ENCODE data around the gene ERGIC1. TPM values are rescaled to one million over a fixed set of nuclear protein-coding genes. Genes with fewer than 3 reads are reported as not detected.
A peak's percentile ranks its signal among the peaks of the same experiment; 100 is the strongest.
"Not testable (repeated sequence)": the region's sequence is repeated elsewhere in the genome, so short reads cannot be mapped to it uniquely, and the experiment has no call there.

ERGIC1 gene
- total RNA-seq, 2 donors from 2014 or later: 140 to 169 TPM

GRCh38 chr5:172858511-172858989 lies 24.5 kb downstream of the ERGIC1 start:
- DNase-seq (ENCODE audit: low spot score): no peak
- intact Hi-C loops (cut with DNase I): no loop called here

GRCh38 chr5:172858990-172859811 lies 25.1 kb downstream of the ERGIC1 start:
- intact Hi-C loops (cut with DNase I): no loop called here
- DNase-seq (ENCODE audit: low spot score): peak; percentile 95

- intact Hi-C loops (cut with DNase I): no loop called here
- no peak for DNase-seq (ENCODE audit: low spot score)
Measured at GRCh38 chr5:172859966-172860365, 25.9 kb downstream of the ERGIC1 start.

- intact Hi-C loops (cut with DNase I): no loop called here
- peak; percentile 95 for DNase-seq (ENCODE audit: low spot score)
Measured at GRCh38 chr5:172860520-172861443, 26.7 kb downstream of the ERGIC1 start.

DNA sequence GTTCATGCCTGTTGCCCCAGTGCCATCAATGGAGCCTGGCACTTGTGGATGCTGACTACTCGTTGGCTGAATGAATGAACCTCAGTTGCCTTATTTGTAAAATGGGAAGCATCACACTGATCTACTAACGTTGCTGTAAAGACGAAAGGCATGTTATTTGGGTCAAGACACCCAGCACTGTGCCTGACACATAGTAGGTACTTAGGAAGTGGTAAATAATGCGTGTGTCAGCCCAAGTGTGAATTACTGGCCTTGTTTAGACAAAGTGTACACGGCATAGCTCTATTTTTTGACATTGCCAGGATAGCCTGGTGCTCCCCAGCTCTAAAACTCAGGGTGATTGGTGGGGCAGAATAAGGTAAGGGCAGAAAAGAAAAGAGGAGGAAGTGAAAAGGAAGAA lies 27.4 kb downstream of the ERGIC1 start:
- no peak for DNase-seq (ENCODE audit: low spot score)
- intact Hi-C loops (cut with DNase I): no loop called here

GRCh38 chr5:172862165-172862801 lies 28.2 kb downstream of the ERGIC1 start:
- intact Hi-C loops (cut with DNase I): no loop called here
- no peak for DNase-seq (ENCODE audit: low spot score)

DNA sequence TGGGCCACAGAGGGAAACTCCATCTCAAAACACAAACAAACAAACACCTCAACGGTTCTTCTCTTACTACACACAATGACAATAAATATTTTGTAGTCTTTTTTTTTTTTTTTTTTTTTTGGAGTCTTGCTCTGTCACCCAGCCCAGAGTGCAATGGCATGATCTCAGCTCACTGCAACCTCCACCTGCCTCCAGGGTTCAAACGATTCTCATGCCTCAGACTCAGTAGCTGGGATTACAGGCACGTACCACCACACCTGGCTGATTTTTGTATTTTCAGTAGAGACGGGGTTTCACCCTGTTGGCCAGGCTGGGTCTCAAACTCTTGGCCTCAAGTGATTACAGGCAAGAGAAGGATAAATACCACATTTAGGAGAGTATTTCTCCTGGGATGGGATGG lies 30.1 kb downstream of the ERGIC1 start:
- DNase-seq (ENCODE audit: low spot score); intact Hi-C loops (cut with DNase I): not testable (repeated sequence)

DNA sequence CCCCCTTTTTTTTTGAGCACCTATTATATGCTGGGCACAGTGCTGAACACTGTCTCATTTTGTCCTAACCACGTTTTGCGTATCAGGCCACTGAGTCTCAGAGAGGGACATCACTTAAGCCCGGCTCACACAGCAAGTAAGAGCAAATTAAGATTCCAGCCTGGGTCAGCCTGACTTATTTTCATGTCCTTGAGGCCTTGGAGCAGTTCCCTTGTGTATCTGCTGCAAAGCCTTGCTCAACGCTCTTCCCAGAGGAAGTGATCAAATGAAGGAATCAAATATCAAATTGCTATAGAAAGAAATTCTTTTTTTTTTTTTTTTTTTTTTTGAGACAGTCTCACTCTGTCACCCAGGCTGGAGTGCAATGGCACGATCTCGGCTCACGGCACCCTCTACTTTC lies 30.7 kb downstream of the ERGIC1 start:
- DNase-seq (ENCODE audit: low spot score): no peak

GRCh38 chr5:172866378-172866777 lies 32.3 kb downstream of the ERGIC1 start:
- no peak for DNase-seq (ENCODE audit: low spot score)
- intact Hi-C loops (cut with DNase I): loop anchor here in 1 of 2 donors (5.0 kb wide), 1 partner anchor 149 kb away; no protein-coding TSS in a partner anchor

More for the DNA sequence above, 30.7 kb downstream of the ERGIC1 start:
- intact Hi-C loops (cut with DNase I): loop anchor here in 1 of 2 donors (5.0 kb wide), 1 partner anchor 147 kb away; no protein-coding TSS in a partner anchor

DNA sequence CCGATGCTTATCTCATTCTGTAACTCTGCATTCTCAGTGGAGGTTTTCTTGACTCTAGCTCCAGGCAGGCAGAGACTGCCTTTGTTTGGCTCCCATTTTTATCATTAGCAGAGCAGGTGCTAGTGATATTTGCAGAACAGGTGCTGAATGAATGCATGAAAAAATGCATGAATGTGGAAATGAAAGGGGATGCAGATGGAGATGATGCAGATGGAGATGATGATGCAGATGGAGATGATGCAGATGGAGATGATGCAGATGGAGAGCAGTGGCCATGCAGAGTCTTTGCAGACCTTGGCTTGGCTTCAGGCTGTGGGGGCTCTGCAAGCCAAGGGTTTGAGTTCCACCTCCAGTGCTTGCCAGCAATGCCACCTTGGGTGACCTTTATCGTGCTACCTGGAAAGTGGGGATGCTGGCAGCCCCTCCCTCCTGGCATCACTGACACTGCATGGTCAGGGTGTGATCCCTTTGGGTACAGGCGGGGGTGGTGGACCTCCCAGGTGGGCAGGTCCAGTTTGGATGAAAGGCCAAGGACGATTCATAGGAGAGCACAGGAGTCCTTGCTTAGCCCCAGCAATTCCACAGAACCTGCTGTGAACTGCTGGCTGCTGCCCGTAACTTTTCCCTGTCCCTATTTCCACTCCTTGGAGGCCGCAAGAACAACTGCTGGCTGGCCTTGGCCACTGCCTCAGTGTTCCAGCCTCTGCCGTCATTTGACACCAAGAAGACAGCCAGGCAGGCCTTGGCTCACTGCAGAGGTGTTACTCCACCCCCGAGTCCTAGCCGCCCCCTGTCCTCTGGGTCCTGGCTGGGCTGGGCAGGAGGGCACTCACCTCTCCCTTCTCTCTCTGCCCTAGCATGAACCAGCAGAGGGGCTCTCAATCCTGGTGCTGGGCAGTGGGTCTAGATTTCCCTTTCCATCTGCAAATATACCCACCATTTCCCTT lies 33.0 kb downstream of the ERGIC1 start:
- intact Hi-C loops (cut with DNase I): loop anchor here in 1 of 2 donors (5.0 kb wide), 1 partner anchor 150 kb away; no protein-coding TSS in a partner anchor
- peak; percentile 93 for DNase-seq (ENCODE audit: low spot score)

GRCh38 chr5:172867761-172868435 lies 33.8 kb downstream of the ERGIC1 start:
- intact Hi-C loops (cut with DNase I): loop anchor here in 1 of 2 donors (5.0 kb wide), 1 partner anchor 151 kb away; no protein-coding TSS in a partner anchor
- DNase-seq (ENCODE audit: low spot score): no peak

- DNase-seq (ENCODE audit: low spot score): no peak
- intact Hi-C loops (cut with DNase I): loop anchor here in 1 of 2 donors (5.0 kb wide), 1 partner anchor 151 kb away; no protein-coding TSS in a partner anchor
Measured at GRCh38 chr5:172868436-172868923, 34.4 kb downstream of the ERGIC1 start.

- intact Hi-C loops (cut with DNase I): loop anchor here in 1 of 2 donors (5.0 kb wide), 1 partner anchor 152 kb away; no protein-coding TSS in a partner anchor
- DNase-seq (ENCODE audit: low spot score): peak; percentile 95
Measured at GRCh38 chr5:172868924-172869591, 35.0 kb downstream of the ERGIC1 start.

DNA sequence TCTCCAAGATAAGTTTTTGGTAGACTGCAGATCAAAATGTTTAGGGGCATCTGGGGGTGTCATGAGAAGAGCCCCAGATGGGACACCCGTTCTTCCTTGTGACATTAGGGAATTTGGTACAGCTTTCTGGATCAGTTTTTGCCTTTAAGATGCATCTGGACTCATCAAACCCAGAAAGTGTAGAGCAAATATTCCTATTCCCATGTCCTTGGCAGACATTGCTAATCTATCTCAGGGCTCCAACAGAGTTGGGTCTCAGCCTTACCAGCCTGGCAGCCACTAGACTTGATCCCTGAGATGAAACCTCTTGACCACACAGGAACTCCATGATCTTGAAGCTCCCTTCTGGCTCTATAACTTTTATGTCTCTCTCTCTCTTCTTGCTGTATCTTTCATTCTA lies 35.6 kb downstream of the ERGIC1 start:
- intact Hi-C loops (cut with DNase I): loop anchor here in 1 of 2 donors (5.0 kb wide), 4 partner anchors 38 to 152 kb away; partner anchors contain the start of gene DUSP1
- no peak for DNase-seq (ENCODE audit: low spot score)

DNA sequence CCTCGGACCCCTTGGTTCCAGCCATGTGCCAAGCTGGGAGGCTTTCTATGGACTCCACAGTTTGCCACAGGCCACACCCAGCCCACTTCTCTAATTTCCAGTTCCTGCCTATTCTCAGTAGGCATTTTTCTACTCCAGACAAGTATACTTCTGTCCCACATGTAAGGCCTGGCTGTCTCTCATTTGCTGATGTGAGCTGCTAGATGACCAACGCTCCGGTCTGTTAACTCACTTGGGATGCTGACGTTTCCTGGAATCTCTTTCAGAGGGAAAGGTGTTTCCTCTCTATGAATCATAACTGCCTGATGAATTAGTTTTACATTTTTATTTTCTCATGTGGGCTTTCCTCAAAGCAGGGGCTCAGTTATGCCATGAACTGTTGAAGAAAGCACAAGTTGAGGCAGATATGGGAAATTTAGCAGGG lies 36.3 kb downstream of the ERGIC1 start:
- DNase-seq (ENCODE audit: low spot score): peak; percentile 82
- intact Hi-C loops (cut with DNase I): loop anchor here in 1 of 2 donors (5.0 kb wide), 3 partner anchors 37 to 98 kb away; partner anchors contain the start of gene DUSP1

DNA sequence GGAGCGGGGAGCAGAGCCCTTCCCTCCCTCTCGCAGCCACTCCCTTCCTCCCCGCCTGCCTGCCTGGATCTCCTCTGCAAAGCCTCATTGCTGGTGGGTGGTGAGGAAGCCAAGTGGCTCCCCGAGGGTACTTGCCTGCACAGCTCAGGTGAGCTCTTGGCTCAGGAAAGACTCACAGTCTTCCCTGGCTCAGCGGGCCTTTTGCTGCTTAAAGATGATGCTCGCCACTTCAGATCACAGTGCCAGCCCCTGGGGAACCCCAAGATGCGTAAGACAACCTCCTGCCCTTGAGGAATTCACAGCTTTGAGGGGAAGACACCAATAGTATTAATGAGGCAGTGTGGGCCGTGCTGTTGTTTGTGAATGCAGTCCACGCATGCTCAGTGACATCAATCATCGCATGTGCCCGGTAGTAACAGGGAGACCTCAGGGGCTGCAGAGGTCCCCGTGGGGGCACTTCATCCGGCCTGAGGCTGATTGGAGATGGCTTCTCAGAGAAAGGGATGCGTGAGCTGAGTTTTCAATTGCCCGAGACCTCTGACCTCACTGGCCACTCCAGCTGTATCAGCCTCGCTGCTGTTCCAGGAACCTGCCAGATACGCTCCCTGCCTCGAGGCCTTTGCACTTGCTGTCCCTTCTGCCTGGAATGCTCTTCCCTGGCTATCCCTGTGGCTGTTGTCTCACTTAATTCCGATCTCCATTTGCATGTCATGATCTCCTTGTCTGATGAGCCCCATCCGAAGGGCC lies 36.8 kb downstream of the ERGIC1 start:
- peak; percentile 83 for DNase-seq (ENCODE audit: low spot score)
- intact Hi-C loops (cut with DNase I): loop anchor here in 1 of 2 donors (5.0 kb wide), 3 partner anchors 36 to 99 kb away; partner anchors contain the start of gene DUSP1
